GM10847 (cell line): ENCODE results near the gene AK5.

Experiments used
- POLR2A ChIP-seq: IDR thresholded peaks from 2 replicates; pipeline ENCODE4 v1.6.1; 2011; ENCODE audit not compliant: insufficient read length; ENCODE audit errors: extremely low read depth

AK5 gene

GRCh38 chr1:77513839-77514763 is 232.3 kb downstream of the AK5 start:
- TF ChIP-seq POLR2A: no peak

- TF ChIP-seq POLR2A: no peak
Observed at GRCh38 chr1:77514921-77515776, 233.3 kb downstream of the AK5 start.

- no peak for TF ChIP-seq POLR2A
Observed at GRCh38 chr1:77516106-77516505, 234.3 kb downstream of the AK5 start.

- TF ChIP-seq POLR2A: no peak
Observed at GRCh38 chr1:77524038-77524437, 242.2 kb downstream of the AK5 start.

- TF ChIP-seq POLR2A: no peak
Observed at GRCh38 chr1:77532641-77533040, 250.8 kb downstream of the AK5 start.

GRCh38 chr1:77533660-77534305 is 252.0 kb downstream of the AK5 start:
- no peak for TF ChIP-seq POLR2A

GRCh38 chr1:77534456-77534855 is 252.6 kb downstream of the AK5 start:
- no peak for TF ChIP-seq POLR2A

GRCh38 chr1:77536813-77537212 is 255.0 kb downstream of the AK5 start:
- TF ChIP-seq POLR2A: no peak

GRCh38 chr1:77538956-77539518 is 257.2 kb downstream of the AK5 start:
- TF ChIP-seq POLR2A: no peak

GRCh38 chr1:77539519-77540142 is 257.8 kb downstream of the AK5 start:
- no peak for TF ChIP-seq POLR2A

- no peak for TF ChIP-seq POLR2A
Observed at GRCh38 chr1:77540501-77541161, 258.8 kb downstream of the AK5 start.

GRCh38 chr1:77541162-77541545 is 259.3 kb downstream of the AK5 start:
- TF ChIP-seq POLR2A: no peak

- TF ChIP-seq POLR2A: no peak
Observed at GRCh38 chr1:77542813-77543420, 261.1 kb downstream of the AK5 start.
